GM19467 (cell line): ENCODE results near the gene BCL2.

ENCODE experiments used
- ATAC-seq: cut with Tn5 transposase; IDR thresholded peaks from one replicate; pipeline ENCODE4 v1.9.1; 2021; ENCODE audit warnings: mild to moderate bottlenecking, moderate library complexity; ENCODE audit not compliant: unreplicated experiment

The BCL2 gene

DNA sequence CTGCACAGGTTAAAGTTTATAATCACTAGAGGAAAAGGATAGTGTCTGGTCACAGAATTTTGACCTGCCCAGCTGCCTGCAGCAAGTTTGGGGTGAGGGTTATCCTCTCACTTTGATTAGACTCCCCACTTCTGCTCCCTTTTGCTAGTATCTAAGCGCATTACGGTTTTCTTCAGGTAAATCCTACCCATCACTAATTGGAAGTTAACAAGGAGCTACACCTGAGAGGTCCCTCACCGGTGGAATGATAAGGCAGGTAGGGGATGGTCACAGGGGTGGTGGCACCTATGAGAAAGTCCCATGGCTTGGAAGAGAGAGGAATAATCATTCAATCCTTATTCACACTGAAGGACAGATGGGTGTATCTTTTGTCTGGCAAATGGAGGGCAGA, 7.6 kb downstream of the BCL2 start:
- ATAC-seq: no peak

DNA sequence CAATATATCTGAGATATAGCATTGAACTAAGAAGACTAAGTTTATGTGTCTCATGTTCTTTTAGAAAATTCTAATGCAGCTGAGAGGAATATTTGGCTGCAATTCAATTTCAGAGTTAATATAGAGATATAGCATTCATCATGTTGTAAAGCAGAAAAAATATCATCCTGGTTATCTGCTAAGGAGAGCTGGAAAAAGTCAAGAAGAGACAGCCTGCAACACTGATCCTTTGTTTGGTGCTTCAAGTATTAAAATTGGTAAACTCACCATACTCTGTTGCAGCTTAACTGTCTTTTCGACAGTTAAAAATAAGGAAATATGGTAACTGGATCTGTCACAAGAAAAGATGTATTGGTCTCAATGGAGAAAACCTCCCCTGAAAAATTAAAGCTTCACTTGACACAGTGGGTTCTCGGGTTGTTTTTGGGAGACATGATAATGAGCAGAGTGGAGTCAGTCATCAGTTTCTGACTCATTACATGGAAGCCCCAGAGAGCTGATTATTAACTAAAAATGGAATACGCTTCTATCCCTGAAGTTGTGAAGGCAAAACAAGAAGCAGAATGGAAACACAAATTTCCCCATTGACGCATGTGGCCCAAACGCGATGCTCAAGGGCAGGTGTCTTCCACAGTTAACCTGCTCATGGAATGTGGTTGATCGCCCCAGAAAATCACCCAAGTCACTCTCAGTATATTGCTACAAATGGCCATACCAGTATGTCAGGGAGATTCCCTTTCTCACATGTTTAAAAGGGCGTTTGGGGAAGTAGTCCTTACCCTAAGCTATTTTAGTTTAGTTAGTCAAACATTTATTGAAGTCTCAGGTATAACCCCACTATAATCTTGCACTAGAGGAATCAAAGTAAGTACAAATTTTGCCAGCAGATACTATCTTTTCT, 8.2 kb downstream of the BCL2 start:
- ATAC-seq: peak; percentile 53

DNA sequence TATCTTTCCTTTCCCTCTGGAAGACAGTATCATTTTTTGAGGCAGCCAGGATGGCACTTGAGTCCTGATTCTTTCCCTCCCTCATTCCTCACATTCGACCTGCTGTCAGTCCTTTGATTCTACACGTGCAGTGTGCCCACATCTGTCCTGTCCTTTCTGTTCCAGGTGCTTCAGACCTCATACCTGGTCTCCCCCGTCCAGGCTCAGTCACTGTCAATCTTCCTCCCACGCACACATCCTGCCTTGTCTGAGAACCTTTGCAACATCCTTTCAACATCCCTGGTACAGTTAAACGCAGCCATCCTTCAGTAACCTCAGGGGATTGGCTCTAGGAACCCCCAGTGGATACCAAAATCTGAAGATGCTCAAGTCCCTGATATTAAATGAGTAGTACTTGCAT, 10.1 kb downstream of the BCL2 start:
- no peak for ATAC-seq

DNA sequence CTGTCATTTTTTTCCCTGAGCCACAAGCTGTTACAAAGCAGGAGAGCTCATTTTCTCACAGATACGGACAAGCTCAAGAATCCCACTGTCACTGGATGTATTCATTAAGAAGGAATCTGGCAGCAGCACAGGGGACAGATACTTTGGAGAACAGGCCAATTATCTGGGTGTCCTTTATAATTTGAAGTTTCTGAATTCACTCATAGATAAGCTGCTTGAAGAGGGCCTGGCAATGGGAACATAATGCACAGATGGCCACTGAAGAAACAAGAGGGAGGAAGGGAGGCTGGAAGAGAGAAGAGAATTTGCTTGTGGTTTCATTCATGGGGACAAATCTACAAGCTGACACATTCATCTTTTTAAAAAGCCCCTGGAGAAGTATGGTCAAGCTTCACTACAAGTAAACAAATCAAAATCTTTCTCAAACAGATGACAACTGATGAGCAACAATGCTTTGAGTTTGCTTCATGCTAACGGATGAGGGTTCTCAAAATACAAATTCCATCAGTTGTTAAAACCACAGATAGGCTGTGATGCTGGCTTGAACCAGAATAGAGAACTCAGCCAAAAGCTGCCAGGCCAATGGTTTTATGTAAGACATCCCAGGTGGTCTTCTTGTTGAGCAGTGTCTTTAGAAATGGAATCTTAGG, 11.9 kb downstream of the BCL2 start:
- no peak for ATAC-seq

DNA sequence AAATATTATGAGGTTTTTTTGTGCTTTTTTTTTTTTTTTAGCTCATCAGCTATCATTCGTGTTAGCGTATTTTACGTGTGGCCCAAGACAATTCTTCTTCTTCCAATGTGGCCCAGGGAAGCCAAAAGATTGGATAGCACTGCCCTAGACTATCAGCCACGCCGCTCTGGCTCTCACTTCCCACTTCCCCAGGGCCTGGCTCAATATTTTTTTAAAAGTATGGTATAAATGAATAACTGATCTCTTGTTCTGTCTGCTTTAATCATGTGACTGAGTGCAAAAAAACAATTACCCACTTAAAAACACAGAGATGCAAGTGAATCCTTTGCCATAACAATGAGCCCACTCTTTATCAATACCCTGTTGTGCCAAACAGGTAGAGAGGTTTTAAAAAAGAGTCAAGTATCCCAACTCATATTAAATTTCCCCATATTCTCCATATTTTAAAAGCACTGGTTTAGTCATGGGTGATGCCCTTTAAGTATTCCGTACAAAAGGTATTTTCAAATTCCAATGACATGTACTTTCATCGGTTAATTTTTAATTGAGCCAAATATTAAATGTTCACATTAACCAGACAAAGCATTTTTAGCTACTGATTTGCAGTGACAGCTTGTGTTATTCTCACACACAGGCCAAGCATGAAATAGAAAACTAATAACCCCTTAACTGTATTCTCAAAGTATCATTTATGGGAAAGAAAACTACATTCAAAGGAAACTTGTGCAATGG, 12.6 kb downstream of the BCL2 start:
- ATAC-seq: no peak

DNA sequence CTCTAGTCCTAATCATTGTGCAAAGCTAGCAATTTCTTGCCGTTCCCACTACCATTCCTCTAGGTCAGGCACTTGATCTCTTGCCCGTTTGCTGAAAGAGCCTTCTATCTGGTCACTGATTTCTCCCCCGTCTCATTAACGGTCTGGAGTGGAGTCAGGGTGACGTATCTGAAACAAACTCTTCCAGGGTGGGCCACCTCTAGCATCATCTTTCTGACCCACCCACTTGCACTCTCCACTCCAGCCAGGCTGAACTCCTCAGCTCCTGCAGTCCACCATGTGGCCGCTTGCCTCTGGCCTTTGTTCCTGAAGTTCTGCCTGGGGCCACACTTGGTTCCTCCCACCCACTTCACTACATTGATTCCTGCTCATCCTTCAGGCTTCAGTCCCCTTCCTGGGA, 13.3 kb downstream of the BCL2 start:
- ATAC-seq: no peak

DNA sequence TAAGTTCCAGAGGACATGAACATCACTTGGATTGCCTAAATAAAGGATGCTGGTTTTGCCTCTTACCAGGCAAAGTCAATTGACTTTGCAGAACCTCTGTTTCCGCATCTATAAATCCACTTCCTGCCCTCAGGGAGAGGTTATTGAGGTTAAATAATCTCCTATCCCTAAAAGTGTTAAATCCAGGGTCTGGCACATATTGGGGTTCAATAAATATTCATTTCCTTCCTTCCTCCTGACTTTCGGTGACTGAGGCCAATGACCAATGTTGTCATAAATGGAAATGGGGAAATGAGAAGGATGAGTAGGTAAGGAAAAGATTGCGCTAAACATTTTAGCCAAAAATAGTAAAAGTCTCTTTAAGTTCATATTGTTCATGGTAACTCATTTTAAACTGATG, 16.0 kb downstream of the BCL2 start:
- no peak for ATAC-seq

DNA sequence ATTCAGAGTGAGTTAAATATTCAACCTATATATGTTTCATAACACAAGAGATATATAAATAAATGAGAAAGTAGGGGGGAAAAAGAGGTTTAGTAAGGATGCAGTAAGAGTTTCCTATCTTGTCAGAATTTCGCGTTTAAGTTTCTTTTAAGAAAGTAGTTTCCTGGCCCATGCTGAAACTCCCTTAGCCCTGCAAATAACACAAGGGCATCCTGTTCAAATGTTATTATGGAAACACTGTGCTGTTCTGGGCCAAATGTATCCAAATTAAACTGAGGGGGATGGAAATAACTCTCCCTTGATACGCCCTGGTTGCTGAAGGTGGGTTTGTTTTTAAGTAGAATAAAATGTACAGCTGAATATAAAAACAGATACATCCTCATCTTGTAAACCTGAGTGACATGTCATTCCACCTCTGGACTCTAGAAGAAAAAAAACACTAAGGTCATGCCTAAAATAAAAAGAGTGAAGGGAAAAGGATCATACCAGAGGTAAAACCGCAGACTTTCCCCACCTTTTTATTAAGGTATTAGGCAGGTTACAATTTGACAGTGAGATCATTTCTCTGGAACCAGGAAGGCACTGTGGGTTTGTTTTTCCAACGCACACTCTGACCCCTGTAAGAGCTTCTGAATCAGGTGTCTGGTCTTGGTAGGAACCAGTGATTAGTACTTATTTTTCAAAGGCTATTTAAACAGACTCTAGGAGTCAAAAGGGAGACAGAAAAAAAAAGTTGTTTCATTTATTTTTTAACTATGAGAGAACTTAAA, 16.7 kb downstream of the BCL2 start:
- no peak for ATAC-seq

DNA sequence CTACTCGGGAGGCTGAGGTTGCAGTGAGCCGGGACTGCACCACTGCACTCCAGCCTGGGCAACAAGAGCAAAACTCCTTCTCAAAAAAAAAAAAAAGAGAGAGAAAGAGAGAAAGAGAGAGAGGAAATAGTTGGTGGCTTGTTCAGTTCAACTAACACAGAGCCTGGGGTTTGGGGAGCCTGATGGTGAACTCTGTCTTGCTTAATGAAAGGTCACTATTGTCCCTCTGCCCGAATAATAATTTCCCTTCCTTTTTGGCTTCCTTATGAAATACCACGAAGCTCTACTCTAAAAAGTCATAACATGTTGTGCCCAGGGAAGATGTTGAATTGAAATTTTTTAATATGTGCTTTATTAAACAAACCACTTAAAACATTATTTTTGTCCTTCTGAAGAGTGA, 17.3 kb downstream of the BCL2 start:
- ATAC-seq: no peak

DNA sequence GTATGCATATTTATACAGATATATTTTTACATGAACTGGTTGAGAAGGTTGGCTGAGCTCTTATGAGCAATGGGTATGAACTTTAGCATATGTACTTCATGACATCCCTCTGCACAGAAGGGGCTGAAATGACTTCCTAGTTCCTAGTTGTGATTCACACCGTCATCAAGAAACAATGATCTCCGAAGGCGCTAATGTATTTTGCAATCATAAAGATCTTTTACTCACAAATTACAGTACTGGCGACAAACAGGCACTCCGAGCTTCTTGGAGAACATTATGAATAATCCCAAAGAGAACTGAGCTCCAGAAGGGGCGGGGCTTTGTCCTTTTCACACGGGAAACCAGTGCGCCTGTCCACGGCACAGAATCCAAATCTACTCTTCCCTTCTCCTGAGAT, 18.1 kb downstream of the BCL2 start:
- no peak for ATAC-seq

DNA sequence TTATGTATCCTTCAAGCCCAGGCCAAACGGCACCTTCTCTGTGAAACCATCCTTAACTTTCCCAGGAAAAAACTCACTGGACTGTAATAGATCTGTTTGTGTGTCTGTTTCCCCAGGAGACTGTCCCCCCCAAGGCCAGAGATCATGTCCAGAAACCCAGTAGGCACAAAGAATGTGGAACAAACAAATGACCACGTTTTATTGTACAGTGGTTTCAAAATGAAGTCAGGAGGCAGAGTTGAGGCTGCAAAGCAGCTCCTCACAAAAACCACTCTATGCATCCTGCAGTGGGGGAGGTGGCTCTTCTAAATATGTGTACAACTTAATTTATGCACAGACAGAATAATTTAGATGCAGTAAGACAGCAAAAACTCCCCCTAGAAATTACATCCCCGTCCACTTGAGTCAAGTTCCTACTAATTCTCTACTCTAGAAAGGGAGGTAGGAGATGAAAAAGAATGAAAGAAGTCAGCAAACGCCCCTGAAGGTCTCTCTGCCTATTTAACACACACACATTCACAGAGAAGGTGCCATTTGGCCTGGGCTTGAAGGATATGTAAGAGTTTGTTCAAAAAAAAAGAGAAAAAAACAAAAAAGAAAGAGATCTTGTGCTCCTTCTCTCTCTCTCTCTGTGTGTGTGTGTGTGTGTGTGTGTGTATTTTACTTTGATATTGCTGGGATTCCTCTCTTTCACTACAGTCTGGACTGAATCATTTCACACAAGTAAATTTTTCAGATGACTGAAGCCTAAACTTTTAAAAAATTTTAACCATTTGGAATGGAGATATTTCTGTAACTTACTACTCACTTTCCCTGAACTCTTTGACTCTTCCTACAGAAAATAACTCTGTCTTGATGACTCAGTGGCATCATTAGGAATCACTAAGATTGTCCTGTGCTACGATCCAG, 19.5 kb downstream of the BCL2 start:
- peak; percentile 63 for ATAC-seq

DNA sequence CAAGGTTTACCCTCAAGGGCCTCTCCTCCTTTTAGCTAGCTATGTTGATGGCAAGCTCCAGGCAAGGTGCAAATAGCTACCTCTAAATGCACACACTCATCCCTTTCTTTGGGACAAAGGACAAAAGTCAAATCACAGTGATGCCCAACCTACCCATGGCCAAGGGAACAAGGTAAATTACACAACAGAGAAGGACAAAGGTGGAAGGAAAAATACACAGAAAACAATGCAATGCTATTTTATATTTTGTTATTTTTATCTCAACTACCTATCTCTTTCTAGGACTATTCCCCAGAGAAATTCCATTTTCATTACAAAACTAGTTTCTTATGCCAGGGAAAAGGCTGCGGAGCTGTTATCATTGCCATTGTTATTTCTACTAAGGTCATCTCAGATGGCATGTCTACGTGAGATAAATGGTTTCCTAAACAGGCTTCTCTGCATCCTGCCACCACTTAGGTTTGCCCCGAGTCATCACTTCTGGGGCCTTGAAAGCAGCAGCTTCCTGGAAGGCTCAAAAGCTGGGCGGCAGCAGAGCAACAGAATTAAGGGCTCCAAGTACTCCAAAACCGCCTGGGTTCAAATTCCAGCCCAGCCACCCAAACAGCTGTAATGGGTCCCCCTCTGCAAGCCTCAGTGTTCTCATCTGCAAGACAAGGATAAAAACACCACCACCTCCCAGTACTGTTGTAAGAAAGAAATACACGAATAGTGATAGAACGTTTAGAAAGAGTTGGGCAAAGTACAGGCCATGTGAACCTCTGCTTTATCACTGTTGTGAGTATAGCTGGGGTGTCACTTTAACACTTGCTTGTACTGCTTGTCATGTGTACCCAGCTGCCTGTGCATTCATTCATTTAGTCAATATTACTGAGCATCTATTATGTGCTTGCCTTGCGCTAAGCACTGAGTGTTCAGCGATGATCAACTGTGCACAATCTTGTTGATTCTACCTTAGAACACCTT, 20.9 kb downstream of the BCL2 start:
- ATAC-seq: no peak

DNA sequence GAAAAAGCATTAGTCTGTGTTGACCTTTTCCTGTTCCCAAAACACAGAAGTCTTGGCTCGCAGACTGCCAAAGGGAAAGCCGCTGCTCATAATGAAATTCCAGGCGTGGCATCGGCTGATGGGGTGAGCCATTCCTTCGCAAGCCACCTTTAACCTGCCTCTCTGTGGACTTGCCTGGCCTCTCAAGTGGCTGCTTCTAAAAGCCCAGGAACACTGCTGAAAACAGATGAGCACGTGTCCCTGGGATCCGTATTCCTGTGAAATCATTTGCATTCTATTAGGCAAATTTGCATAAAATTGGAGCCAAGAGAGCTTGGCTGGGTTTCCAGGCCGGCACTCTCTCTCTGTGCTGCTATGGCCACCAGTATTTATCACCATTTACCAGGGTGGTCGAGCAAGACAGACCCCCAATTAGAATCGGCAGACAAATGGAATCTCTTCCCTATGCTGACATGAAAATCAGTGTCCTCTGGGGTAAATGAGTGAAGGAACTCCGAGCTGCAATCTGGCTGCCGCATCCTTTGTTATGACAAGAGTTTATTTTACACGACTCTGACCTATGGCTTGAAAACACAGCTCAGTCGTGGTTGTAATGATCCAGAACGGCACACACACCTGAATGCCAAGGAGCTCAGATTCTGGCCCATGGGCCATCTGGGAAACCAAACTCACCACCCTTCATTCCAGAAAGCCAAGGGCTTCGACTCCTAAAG, 21.7 kb downstream of the BCL2 start:
- no peak for ATAC-seq

DNA sequence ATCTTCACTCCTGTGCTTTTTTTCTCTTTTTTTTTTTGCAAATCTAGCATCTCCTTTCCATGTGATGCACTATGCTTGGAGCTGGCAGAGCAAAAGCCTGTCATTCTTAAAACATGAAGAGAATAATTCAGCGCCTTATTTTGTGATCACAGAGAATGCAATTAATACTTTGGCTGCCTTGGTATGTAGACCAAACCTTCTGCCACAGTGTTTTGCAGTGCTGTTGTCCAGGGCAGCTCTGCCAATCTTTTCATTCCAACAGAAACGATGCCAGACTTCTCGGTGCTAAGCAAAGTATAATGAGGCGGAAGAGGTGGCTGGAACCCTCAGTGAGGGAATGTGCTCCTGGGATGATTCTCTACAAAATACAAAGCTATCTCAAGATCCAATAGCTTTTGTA, 25.6 kb downstream of the BCL2 start:
- no peak for ATAC-seq

DNA sequence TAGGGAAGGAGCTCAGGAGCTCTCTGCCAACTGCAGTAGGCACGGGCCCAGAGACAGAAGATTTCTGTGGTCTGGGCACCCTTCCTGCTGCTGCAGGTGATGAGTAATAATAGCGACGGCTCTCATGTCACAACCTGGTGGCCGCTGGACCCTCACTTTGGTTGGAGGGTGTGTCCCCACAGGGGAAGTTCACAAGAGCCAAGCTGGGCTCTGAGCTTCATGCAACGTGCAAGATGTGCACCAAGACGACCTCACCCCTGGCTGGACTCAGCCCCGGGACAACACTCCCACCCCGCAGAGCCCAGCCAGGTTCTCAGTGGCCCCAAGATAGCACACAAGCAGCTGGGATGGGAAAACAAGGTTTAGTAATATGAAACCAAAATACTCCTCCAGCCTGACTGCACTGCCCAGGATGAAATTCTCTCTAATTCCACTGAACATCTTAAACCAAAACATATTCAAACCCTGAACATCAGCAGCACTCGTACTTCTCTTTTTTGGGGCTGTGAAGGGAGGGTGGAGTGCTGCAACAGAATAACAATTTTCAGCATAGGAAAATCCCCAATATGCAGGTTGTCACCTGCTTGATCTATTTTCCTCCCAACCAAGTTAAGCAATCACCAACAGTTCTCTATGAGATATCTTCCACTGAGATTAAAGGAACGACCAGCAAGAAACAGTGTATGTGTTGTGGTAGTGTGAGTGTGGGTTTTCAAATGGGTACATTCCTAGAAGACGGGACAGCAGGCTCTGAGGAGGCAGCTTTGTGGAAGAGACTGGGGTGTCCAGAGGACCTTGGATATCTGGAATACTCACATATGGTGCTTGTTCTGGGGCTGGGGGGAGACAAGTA, 26.5 kb downstream of the BCL2 start:
- ATAC-seq: peak; percentile 71

DNA sequence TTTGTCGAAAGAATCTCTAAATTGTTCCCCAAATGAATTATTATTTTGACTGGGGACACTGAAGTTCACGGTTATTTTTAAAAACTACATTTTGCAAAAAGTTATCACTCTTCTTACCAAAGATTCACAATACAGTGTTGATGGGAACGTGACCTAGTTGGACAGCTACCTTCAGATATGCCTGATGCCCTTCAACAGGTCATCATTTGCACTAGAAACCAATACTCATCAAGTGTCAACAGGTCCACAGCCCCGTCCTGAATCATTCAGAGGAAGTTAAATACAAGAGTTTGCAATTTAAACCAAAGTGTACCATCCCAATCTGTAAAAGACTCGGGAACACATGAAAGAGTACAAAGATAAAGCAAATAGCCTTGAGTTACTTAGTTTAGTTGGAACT, 28.3 kb downstream of the BCL2 start:
- no peak for ATAC-seq

DNA sequence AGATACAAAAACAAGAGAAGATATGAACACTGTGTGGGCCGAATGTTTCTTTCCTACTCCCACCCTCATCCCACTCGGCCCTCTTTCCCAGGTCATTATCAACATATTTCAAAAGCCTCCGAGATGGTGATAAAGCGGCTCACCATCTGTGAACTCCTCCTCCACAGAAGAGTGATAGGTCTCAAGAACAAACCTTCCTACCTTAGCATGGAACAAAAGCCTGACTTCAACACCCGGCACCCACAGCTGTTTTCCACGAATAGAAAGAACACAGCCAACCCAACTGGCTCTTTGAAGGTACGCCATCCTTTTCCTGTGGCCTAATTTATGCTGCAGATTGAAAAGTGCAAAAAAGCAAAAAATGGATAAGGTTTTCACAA, 28.8 kb downstream of the BCL2 start:
- ATAC-seq: no peak
